Retinal pigment epithelial cell (primary cell): ENCODE measurements around the gene ETFBKMT.
A peak's percentile ranks its signal among the peaks of the same experiment; 100 is the strongest.
"Not testable (repeated sequence)": the region's sequence is repeated elsewhere in the genome, so short reads cannot be mapped to it uniquely, and the experiment has no call there.

Source experiments
- DNase-seq: peaks from one replicate; pipeline ENCODE4 v3.0.0-alpha.2; 2010; ENCODE audit warnings: low read depth
- H3K4me3 ChIP-seq: 2 replicates; pipeline ENCODE4 v1.5.1; 2011; ENCODE audit warnings: mild to moderate bottlenecking, low read length, control low read depth, moderate library complexity
- TF ChIP-seq, protein P1 (sequence below): conservative IDR thresholded peaks from 2 replicates; pipeline ENCODE4 v1.5.1; 2011; ENCODE audit warnings: low read depth, low read length, control low read depth, inconsistent platforms

ETFBKMT gene

DNA sequence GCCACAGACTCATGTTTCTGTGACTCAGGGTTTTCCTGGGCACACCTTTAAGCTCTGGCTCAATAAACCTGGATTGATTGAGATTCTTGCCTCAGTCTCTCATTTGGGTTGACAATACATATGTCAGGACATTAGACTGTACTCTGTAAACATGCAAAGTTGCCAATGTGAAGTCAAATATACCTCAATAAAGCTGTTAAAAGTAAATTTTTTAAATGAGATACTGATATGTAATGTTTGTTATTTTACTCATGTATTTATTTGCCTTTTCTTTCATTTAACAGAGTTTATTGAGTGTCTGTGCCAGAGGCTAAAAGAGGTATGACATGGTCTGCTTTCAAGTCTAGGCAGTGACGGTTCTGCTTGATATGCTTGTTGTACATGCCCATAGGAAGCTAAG lies 3.7 kb upstream of the ETFBKMT start:
- DNase-seq: no peak
- no peak overlapping the region for H3K4me3 ChIP-seq
- TF ChIP-seq, protein P1, sequence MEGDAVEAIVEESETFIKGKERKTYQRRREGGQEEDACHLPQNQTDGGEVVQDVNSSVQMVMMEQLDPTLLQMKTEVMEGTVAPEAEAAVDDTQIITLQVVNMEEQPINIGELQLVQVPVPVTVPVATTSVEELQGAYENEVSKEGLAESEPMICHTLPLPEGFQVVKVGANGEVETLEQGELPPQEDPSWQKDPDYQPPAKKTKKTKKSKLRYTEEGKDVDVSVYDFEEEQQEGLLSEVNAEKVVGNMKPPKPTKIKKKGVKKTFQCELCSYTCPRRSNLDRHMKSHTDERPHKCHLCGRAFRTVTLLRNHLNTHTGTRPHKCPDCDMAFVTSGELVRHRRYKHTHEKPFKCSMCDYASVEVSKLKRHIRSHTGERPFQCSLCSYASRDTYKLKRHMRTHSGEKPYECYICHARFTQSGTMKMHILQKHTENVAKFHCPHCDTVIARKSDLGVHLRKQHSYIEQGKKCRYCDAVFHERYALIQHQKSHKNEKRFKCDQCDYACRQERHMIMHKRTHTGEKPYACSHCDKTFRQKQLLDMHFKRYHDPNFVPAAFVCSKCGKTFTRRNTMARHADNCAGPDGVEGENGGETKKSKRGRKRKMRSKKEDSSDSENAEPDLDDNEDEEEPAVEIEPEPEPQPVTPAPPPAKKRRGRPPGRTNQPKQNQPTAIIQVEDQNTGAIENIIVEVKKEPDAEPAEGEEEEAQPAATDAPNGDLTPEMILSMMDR: no peak

DNA sequence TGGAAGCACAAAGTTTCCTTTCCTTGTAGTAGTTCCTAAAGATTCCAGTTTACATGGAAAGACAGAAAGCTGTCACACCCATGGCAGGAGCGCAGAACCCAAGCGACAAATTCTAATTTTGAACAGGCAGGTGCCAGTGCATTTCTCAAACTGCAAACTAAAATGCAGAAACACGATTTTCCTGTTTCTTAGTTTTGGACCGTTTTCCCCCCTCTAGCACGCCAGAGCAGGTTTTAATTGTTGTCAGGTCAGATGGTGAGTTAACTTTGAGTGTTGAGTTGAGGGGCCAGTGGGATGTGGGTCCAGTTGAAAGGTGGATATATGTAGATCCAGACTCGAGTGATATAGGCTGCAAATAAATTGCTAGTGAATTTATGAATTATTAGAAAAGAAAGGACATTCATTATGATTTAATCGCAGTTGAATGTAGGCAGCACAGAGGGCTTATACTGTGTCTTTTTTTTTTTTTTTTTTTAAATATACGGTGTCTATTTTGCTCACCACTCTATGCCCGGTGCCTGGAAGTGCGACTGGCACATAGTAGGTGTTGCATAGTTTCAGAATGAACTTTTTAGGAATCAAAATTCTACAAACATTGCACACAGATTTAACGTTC lies 909 bp upstream of the ETFBKMT start:
- no peak for DNase-seq
- TF ChIP-seq, protein P1: no peak
- H3K4me3 ChIP-seq: peak overlapping the region; percentile 84

DNA sequence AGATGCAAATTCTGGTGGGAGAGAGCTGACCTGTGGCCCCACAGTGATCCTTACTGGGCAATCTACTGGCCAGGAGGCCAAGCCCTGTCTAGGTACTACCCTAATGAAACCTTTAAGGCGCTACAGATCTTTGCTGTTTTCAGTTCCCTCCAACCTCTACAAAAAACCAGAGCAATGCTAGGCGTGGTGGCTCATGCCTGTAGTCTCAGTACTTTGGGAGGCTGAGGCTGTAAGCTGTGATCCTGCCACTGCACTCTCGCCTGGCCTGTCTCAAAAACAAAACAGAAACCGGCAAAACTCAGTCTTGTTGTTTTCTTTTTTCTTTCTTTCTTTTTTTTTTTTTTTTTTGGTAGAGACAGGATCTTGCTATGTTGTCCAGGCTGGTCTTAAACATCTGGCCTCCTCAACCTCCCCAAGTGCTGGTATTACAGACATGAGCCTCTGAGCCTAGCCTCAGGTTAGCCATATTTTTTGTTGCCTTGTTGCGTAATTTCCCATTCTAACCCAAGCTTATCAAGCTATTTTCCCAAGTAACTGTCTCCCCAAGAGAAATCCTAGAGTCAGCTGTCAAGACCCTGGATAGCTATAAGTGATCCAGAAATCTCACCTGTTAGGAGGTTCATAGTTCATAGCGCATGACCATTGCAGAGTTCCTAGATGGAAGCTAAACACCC lies 2.8 kb downstream of the ETFBKMT start:
- TF ChIP-seq, protein P1: no peak
- no peak overlapping the region for H3K4me3 ChIP-seq
- no peak for DNase-seq

DNA sequence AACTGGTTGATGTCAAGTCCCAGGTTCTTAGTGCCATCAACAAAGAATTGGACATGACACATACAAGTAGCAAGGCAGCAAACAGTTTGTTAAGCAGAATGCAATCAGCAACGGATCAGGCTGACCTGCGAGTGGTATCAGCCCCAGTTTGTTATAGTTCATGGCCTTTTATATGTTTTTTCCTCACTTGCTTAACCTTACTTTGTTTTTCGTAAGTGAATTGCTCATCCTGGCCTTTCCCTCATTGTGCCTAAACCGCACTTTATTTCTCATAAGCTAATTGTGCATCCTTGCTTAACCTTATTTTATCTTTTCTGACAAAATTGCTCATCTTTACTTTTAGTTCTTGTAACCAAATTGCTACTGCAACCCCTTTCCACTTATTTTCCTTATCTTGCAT lies 4.1 kb downstream of the ETFBKMT start:
- TF ChIP-seq, protein P1: no peak
- H3K4me3 ChIP-seq: no peak overlapping the region
- DNase-seq: no peak

DNA sequence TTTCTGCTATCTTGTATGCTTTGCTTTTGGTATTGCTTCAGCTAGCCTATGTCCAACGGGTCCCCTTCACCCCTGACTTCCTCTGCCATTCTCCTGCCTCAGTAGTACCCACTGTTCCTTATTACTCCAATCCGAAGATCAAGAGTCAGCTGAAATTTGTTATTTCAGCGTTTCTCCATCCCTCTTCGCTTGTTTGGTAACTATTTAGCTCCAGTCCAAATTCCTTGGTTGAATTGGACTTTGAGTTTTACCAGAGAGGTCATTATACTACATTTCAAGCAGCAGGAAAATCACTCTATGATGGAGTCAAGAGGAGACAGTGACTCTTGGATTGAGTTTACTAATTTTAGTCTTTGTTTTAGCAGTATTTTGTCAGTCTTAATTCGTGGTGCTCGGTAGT lies 4.5 kb downstream of the ETFBKMT start:
- TF ChIP-seq, protein P1: no peak
- DNase-seq: no peak
- no peak overlapping the region for H3K4me3 ChIP-seq

DNA sequence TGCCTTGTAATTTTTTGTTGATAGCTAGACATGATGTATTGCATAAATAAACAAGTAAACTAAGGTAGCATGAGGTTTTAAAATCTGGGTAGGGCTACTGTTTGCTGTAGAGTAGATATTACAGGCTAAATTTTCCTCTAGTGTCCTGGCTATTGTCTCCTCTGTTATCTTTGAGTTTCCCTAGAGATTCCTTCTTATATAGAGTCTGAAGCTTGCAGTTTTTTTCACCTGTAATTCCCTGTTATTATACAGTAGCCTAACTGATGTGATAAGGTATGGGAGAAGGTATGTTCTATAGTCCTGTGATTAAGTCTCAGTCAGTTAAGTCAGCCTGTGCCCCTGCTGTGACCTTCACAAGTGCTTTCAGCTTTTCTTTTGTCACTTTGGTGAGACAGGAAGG lies 9.5 kb downstream of the ETFBKMT start:
- no peak for DNase-seq
- H3K4me3 ChIP-seq: no peak overlapping the region
- TF ChIP-seq, protein P1: no peak

DNA sequence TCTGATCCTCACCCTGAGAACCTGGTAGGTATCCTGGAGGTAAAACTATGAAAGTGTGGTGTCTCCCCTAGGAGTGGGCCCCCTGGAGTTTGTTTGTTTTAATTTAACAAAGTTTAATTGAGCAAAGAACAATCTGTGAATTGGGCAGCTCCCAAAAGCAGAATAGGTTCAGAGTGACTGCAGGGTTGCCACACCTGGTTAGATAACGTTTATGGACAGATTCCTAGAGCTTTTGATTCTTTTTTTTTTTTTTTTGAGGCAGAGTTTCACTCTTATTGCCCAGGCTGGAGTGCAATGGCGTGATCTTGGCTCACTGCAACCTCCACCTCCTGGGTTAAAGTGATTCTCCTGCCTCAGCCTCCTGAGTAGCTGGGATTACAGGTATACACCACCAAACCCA lies 10.1 kb downstream of the ETFBKMT start:
- H3K4me3 ChIP-seq, DNase-seq: not testable (repeated sequence)

DNA sequence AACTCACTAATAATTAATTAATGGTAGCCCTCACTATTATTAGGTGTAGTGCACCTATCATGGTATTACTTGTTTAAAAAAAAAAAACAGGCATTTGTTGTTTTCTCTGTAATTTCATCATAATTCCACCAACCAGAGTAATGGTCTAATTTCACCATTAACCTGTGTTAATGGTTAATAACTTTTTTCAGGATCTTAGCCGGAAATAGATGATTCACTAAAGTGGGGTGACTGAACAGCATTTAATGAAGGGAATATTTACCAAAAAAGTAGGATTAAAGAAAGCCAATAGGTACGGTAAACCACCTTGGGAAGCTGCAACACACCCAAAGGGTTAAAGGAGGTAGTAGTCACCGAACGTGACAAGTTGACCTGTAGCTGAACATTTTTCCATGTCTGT lies 13.0 kb downstream of the ETFBKMT start:
- TF ChIP-seq, protein P1: no peak
- no peak for DNase-seq
- H3K4me3 ChIP-seq: no peak overlapping the region
